H1 (cell line): ENCODE measurements around the gene ZBTB48. TPM values are rescaled to one million over a fixed set of nuclear protein-coding genes. Genes with fewer than 3 reads are reported as not detected.

Source experiments
- POLR2A ChIP-seq, 2 experiments: IDR thresholded peaks; 1 replicate in 1 of 2; 2 replicates in 1 of 2; pipeline ENCODE4 v1.6.1; 2011; ENCODE audit warnings: low read depth in 2 of 2, low read length in 2 of 2, mild to moderate bottlenecking in 2 of 2; ENCODE audit errors: control extremely low read depth in 1 of 2
- POLR2AphosphoS5 ChIP-seq: IDR thresholded peaks from 2 replicates; pipeline ENCODE4 v1.6.1; 2011; ENCODE audit warnings: low read depth, low read length
- SIX5 ChIP-seq: IDR thresholded peaks from 2 replicates; pipeline ENCODE4 v1.6.1; 2011; ENCODE audit warnings: mild to moderate bottlenecking, low read depth, low read length
- SP1 ChIP-seq: IDR thresholded peaks from 2 replicates; pipeline ENCODE4 v1.6.1; 2011; ENCODE audit warnings: low read depth, low read length
- SUZ12 ChIP-seq: fragments of 200-600 bp; sonication (generic); IDR thresholded peaks from 2 replicates; pipeline ENCODE4 v1.6.1; 2012; ENCODE audit warnings: mild to moderate bottlenecking, inconsistent platforms, low read length, moderate library complexity, mixed read lengths
- polyA plus RNA-seq, 7 experiments: library from polyadenylated mRNA; depleted of rRNA in 3 of 7; stranded (reverse) in 5 of 7; unstranded in 2 of 7; fragments of >200 nt in 5 of 7; fragments of 200-250 nt in 2 of 7; gene quantifications; 1 replicate in 5 of 7; 2 replicates in 1 of 7; 4 replicates in 1 of 7; pipeline versions ENCODE4 v1.2.1 to v1.2.3, GENCODE V29; 2011 to 2013; ENCODE audit warnings: missing spikeins in 2 of 7, mixed read lengths in 2 of 7
- total RNA-seq: library from RNA; stranded (reverse); fragmentation: NEBNext Ultra II Directional; extraction: Animal tissue kit (Norgen Biotek cat#: 25700); gene quantifications from 2 replicates; pipeline ENCODE4 v1.2.1, GENCODE V29; 2021

The ZBTB48 gene
- total and polyA plus RNA-seq, 2 of the 8 experiments (the other 6 are each of a cell fraction or from before 2014, with no cell fraction given): 28.2 to 28.8 TPM

- TF ChIP-seq SIX5 (no peak), SP1 (no peak), SUZ12 (no peak), POLR2AphosphoS5 (no peak), POLR2A (IDR thresholded peaks at IDR 0.05; ENCODE audit: control extremely low read depth in 1 of 2, low read depth in 2 of 2, low read length in 2 of 2) (no peak)
These were observed 49.2 kb downstream of the ZBTB48 start (continued) for GRCh38 chr1:6628971-6629479.
